ENCODE results near the gene COX7B2.

- TF ChIP-seq CEBPB (IDR thresholded peaks at IDR 0.05; ENCODE audit: low read depth, low read length) (no peak), CTCF (conservative IDR thresholded peaks at IDR 0.05; ENCODE audit: low read depth, low read length) (no peak), POLR2A (IDR thresholded peaks at IDR 0.05; ENCODE audit: low read depth, low read length) (no peak), CHD1 (IDR thresholded peaks at IDR 0.05; ENCODE audit: low read depth, low read length) (no peak)
These were observed 44.5 kb upstream of the COX7B2 start for GRCh38 chr4:46953564-46953963.

Measured in IMR-90 (cell line).